CD4-positive, alpha-beta T cell (primary cell): ENCODE results near the gene CELSR2. TPM values are rescaled to one million over a fixed set of nuclear protein-coding genes. Genes with fewer than 3 reads are reported as not detected.
A peak's percentile ranks its signal among the peaks of the same experiment; 100 is the strongest.

ENCODE experiments used
- ATAC-seq: fragments of 200-7000 bp; cut with Tn5 transposase; one replicate; pipeline ENCODE4 v1.10.0; 2022; ENCODE audit warnings: mild to moderate bottlenecking; ENCODE audit not compliant: poor library complexity
- CTCF ChIA-PET: fragments of 350-600 bp; sonication (Branson Sonifier 250); formaldehyde crosslinking; loops from one replicate; lab custom pipeline; 2021; ENCODE audit warnings: antibody characterized with exemption, inconsistent platforms; lab: Charles Lee
- POLR2A ChIA-PET: fragments of 350-600 bp; sonication (Branson Sonifier 250); formaldehyde crosslinking; loops from one replicate; lab custom pipeline; 2021; ENCODE audit warnings: antibody characterized with exemption, inconsistent platforms; lab: Charles Lee
- DNase-seq, 14 experiments: peaks; one replicate each; pipeline ENCODE4 v3.0.0-alpha.2; 2013 to 2020; ENCODE audit warnings: mixed read lengths in 2 of 14
- H3K27ac ChIP-seq, 2 donors: one replicate each; pipeline versions ENCODE4 v1.5.1 to v1.7.0; 2013; ENCODE audit warnings: low read length in 2 of 2, low read depth in 1 of 2, mild to moderate bottlenecking in 1 of 2
- H3K27me3 ChIP-seq, 2 experiments: 1 replicate in 1 of 2; 2 replicates in 1 of 2; pipeline versions ENCODE4 v1.6.1 to v1.7.0; 2013; ENCODE audit warnings: low read length in 2 of 2, control low read depth in 1 of 2, mild to moderate bottlenecking in 1 of 2, moderate library complexity in 1 of 2; ENCODE audit not compliant: insufficient read depth in 2 of 2, control insufficient read depth in 1 of 2
- H3K36me3 ChIP-seq: one replicate; pipeline ENCODE4 v1.6.1; 2013; ENCODE audit warnings: low read length, control low read depth; ENCODE audit not compliant: insufficient read depth
- H3K4me1 ChIP-seq: one replicate; pipeline ENCODE4 v1.6.1; 2013; ENCODE audit warnings: low read length, control low read depth; ENCODE audit not compliant: insufficient read depth
- H3K4me3 ChIP-seq: one replicate; pipeline ENCODE4 v1.5.1; 2013; ENCODE audit warnings: mild to moderate bottlenecking, low read length, moderate library complexity
- H3K9me3 ChIP-seq, 2 experiments: 1 replicate in 1 of 2; 2 replicates in 1 of 2; pipeline versions ENCODE4 v1.6.1 to v1.7.0; 2013; ENCODE audit warnings: low read length in 2 of 2, mild to moderate bottlenecking in 2 of 2, control low read depth in 1 of 2, moderate library complexity in 1 of 2; ENCODE audit not compliant: control insufficient read depth in 1 of 2, insufficient read depth in 1 of 2
- H3K27ac Mint-ChIP-seq: one replicate; pipeline ENCODE4 v1.8.0; 2020; ENCODE audit warnings: mixed read lengths
- H3K27me3 Mint-ChIP-seq: one replicate; pipeline ENCODE4 v1.8.0; 2021; ENCODE audit warnings: mixed read lengths
- H3K36me3 Mint-ChIP-seq: one replicate; pipeline ENCODE4 v1.8.0; 2021; ENCODE audit warnings: low read depth, mixed read lengths
- H3K4me1 Mint-ChIP-seq: one replicate; pipeline ENCODE4 v1.8.0; 2021; ENCODE audit warnings: low read depth, mixed read lengths
- H3K4me3 Mint-ChIP-seq: one replicate; pipeline ENCODE4 v1.8.0; 2020; ENCODE audit warnings: mild to moderate bottlenecking, mixed read lengths
- H3K9me3 Mint-ChIP-seq: one replicate; pipeline ENCODE4 v1.8.0; 2020; ENCODE audit warnings: mixed read lengths
- CTCF ChIP-seq: fragments of 200-600 bp; IDR thresholded peaks from one replicate; pipeline ENCODE4 v1.8.0; 2022; ENCODE audit warnings: antibody characterized with exemption, mild to moderate bottlenecking
- intact Hi-C, 2 experiments: fragments of 100-400 bp; cut with DNase I in 1 of 2; cut with micrococcal nuclease in 1 of 2; formaldehyde crosslinking; loops; one replicate each; pipeline versions ENCODE4 v1.15.1 to v1.9.0; 2023 to 2025; cut with DNase I, micrococcal nuclease
- total RNA-seq, 174 experiments: library from RNA in 2 of 174; stranded (reverse) in 2 of 174; gene quantifications; one replicate each; pipeline ENCODE4 v1.2.3 and lab custom pipeline; 2021 to 2026

The CELSR2 gene
- total RNA-seq, 2 experiments from 2014 or later, result 3.6 TPM

- Histone ChIP-seq H3K9me3 (no peaks in the 10 kb centered on the region), H3K36me3 (no peaks in the 10 kb centered on the region), H3K27ac (no peak overlapping the region), H3K4me1 (peaks cover under 1% of the 10 kb centered on the region), H3K27me3 (no peaks in the 10 kb centered on the region), H3K4me3 (no peak overlapping the region)
- intact Hi-C loops, result no loop called here
- no peaks in the 10 kb centered on the region for H3K9me3 Mint-ChIP-seq
- no peak overlapping the region for H3K27ac Mint-ChIP-seq
- ChIA-PET POLR2A (no interaction called here), CTCF (no interaction called here)
- ATAC-seq (no peak), DNase-seq (no peak)
- no peak for TF ChIP-seq CTCF
- no peaks in the 10 kb centered on the region for H3K36me3 Mint-ChIP-seq
- no peaks in the 10 kb centered on the region for H3K4me1 Mint-ChIP-seq
- H3K4me3 Mint-ChIP-seq, result no peak overlapping the region
- no peaks in the 10 kb centered on the region for H3K27me3 Mint-ChIP-seq
Observed at GRCh38 chr1:109272021-109272799, 22.9 kb downstream of the CELSR2 start.

- ChIA-PET POLR2A (no interaction called here), CTCF (no interaction called here)
- Mint-ChIP-seq H3K27ac (no peak overlapping the region), H3K36me3 (no peaks in the 10 kb centered on the region), H3K4me1 (no peaks in the 10 kb centered on the region), H3K27me3 (no peaks in the 10 kb centered on the region), H3K9me3 (no peaks in the 10 kb centered on the region), H3K4me3 (no peak overlapping the region)
- no peak for TF ChIP-seq CTCF
- no peak overlapping the region for H3K4me3 ChIP-seq
- H3K27me3 ChIP-seq, result no peaks in the 10 kb centered on the region
- H3K4me1 ChIP-seq, result peaks cover 6% of the 10 kb centered on the region
- H3K9me3 ChIP-seq, result no peaks in the 10 kb centered on the region
- no peak for ATAC-seq
- H3K27ac ChIP-seq, result no peak overlapping the region
- no peaks in the 10 kb centered on the region for H3K36me3 ChIP-seq
- peak in 1 of 14 experiments; percentile 2 for DNase-seq
- intact Hi-C loops, result no loop called here
Observed at GRCh38 chr1:109272831-109273547, 23.6 kb downstream of the CELSR2 start.

GRCh38 chr1:109273570-109274288, 24.4 kb downstream of the CELSR2 start:
- Mint-ChIP-seq H3K27ac (no peak overlapping the region), H3K4me1 (no peaks in the 10 kb centered on the region), H3K9me3 (no peaks in the 10 kb centered on the region), H3K4me3 (no peak overlapping the region), H3K36me3 (no peaks in the 10 kb centered on the region), H3K27me3 (no peaks in the 10 kb centered on the region)
- POLR2A ChIA-PET, result no interaction called here
- Histone ChIP-seq H3K36me3 (no peaks in the 10 kb centered on the region), H3K4me3 (no peak overlapping the region), H3K27ac (no peak overlapping the region), H3K9me3 (no peaks in the 10 kb centered on the region), H3K4me1 (peaks cover 6% of the 10 kb centered on the region), H3K27me3 (no peaks in the 10 kb centered on the region)
- DNase-seq (peak in 1 of 14 experiments; percentile 2), ATAC-seq (no peak)
- TF ChIP-seq CTCF, result no peak
- intact Hi-C loops, result no loop called here
- CTCF ChIA-PET, result no interaction called here
